Measurements from ENCODE around the gene DLG2.
"Not testable (repeated sequence)": the region's sequence is repeated elsewhere in the genome, so short reads cannot be mapped to it uniquely, and the experiment has no call there.

DLG2 gene

DNA sequence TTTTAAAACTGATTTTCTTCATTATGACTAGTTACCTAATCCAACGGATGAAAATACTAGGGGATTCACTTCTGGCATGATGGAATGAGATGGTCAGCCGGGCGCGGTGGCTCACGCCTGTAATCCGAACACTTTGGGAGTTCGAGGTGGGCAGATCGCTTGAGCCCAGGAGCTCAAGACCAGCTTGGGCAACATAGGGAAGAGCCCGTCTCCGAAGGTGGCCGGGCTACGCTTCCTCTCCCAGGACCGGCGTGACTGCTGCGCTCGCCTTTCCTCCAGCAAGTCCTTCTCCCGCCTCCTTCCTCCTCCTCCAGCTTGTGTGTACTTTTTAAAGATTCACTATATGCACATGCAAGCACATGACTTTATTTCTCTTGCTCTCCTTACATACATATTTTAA lies 1835.6 kb downstream of the DLG2 start:
- no peak for DNase-seq (ENCODE audit: low read depth in 2 of 2)

DNA sequence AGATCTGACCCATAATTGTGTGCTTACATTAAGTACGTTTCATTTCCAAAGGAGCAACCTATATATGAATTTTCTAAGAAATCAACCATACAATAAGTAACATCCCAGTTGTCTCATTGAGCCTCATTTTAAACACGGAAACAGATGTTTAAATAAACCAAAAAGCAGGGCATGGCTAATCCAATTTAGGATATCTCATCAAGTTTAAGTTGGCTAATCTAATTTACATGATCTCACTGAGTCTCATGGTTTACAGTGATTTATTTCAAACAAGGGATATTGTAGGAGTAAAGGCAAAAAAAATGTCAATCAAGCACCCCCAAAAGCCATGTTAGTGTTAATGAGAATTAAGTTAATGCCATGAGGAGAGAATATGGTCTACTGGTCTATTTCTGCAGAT lies 1841.2 kb downstream of the DLG2 start:
- DNase-seq (ENCODE audit: low read depth in 2 of 2) = no peak

DNA sequence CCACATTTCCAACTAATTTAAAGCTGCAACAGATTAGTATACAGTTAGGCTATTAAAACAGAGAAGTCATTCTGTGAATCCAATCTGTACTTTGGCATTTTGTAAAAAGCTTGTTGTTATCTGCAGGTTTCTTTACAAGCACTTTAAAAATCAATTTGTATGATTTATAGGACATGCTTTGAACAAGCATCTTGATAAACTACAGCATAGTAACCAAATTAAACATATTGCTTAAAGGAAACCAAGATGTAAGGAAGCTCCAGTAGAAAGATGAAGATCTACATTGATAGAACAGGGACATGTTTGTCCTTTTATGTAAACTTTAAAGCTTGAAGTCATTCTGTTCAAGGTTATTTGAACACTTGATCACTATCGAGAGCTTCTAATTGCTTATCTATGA lies 1842.7 kb downstream of the DLG2 start:
- no peak for DNase-seq (ENCODE audit: low read depth in 2 of 2)

DNA sequence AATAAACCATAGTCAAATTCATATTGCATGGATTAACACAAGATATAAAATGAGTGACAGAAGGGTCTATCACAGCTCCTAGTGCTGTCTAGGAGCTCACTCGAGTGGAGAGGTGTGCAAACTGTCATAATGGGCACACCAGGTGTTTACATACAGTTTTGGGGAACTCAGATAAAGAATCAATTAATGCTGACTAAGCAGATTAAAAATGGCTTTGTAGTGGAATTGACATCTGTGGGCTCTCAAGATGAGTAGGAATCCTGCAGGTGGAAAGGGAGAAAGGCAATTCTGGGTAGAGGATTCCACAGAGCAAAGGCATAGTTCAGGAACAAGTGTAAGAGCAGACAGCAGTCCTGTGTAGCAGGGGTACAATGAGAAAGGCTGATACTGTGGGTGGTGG lies 1844.8 kb downstream of the DLG2 start:
- DNase-seq (ENCODE audit: low read depth in 2 of 2) = no peak

DNA sequence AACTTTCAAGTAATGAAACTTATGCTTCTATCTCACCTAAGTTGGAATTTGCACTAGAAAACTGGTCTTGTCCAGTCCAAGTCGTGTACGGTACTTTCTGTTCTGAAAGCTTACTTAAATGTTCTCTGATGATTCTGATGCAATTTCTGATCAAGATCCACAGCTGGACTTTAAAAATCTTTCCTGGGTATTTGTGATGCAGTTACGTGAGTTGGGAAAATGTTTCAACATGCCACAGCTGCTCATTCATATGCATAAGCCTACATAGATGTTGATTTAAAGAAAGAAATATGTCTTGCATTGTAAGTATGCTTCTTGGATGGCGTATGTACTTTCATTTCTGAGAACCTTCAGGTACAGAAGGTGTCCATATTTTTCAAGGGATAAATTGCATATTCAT lies 1847.3 kb downstream of the DLG2 start:
- no peak for DNase-seq (ENCODE audit: low read depth in 2 of 2)

DNA sequence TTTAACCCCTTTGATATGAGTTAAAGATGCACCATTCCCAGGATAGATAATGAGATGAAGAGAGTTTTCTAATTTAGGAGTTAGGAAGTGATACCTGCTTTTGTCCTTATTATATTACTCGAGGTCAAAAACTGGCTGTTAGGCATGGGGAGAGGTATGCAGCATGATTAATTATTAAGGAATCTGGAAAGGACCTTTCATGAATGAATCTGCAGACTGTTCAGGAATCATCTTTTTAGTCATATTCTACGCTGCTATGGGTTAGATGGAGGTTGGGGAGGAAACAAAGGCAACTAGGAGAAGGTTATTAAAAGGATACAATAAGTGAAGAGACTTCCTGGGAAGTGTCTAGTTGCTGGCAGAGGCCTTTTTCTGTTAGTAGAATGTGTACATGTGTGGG lies 1848.5 kb downstream of the DLG2 start:
- DNase-seq (ENCODE audit: low read depth in 2 of 2) = no peak

DNA sequence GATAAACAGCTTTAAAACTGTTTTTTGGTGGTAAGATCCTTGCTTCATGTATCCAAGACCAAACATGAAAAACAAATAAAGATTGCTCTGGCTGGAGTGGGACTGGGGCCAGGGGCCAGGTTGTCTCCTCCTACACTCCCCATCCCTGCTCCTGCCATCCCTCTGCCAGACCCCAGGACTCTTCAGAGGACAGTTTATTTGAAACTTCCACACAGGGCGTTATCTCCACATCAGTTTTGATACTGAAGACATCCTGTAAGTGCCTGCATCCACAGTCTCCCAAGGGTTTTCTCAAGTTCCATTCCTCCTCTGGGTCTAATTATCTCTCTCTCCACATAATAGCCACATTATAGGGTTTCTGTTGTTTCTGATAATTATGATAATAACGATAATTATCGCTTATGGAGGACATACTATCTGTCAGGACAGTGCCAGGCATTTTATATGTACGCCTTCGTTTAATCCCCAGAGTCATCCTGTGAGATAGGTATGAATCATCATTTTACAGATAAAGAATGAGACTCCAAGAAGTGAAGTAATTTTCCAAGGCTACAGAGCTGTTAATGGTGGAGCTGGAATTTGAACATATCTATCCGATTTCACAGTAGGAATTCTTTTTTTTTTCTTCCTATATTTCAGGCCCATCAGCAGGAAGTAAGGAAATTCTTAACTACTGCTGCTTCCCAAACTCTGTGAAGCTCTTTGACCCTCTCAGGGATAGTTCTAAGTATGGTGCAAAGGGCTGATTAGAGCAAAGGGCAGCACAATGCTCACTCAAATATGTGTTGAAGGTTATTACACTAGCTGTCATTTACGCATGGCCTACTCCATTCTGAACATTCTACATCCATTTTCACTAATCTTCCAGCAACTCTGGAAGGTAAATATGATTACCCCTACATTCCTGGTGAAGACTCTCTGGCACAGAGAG lies 1852.9 kb downstream of the DLG2 start:
- no peak for DNase-seq (ENCODE audit: low read depth in 2 of 2)

DNA sequence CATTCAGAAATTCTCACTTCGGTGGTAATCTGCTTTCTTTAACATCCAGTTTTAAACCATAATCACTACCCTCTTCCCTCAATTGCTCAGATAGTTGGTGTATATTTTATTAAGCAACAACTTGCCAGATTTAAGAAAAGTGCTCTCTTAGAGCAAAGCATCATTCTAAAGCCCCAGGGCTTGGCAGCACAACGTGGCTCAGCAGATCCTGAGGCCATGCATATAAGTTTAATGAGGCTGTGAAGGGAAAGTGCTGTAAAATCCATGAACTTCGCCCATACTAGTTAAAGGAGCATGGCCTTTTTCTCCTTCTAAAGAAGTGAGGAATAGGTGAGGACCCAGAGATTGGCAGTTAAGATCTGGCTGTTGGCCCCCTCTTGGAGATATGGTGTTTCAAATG lies 1858.7 kb downstream of the DLG2 start:
- DNase-seq (ENCODE audit: low read depth in 2 of 2) = no peak

DNA sequence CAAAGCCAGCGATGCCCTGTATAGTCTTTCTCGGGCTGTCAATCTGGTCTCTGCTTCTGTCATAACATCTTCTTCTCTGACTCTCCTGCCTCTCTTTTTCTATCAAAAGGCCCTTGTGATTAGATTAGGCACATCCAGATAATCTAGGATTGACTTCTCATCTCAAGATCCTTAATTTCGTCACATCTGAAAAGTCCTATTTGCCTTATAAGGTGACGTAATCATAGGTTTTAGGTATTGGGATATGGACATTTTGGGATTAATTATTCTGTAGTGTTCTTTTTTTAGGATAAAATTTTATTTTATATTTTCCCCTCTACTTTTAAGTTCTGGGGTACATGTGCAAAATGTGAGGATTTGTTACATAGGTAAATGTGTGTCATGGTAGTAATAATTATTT lies 1860.2 kb downstream of the DLG2 start:
- DNase-seq (ENCODE audit: low read depth in 2 of 2) = no peak

DNA sequence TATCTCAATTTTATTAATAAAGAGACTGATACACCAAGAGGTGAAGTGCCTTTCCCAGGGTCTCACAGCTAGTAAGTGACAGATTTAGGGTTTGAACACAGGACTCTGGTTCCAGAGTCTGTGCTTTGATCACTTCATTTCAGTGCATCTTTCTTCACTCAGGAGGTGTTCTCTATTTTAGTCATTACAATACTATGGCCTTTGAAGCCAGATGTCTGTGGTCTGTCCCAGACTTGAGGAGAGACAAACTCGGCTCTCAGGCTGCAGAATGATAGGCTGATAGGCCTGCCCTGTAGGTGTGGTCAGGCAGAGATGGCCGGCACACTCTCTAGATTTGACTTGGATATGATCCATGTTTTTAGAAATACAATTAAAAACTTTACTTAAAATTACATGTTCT lies 1862.5 kb downstream of the DLG2 start:
- DNase-seq (ENCODE audit: low read depth in 2 of 2) = no peak

DNA sequence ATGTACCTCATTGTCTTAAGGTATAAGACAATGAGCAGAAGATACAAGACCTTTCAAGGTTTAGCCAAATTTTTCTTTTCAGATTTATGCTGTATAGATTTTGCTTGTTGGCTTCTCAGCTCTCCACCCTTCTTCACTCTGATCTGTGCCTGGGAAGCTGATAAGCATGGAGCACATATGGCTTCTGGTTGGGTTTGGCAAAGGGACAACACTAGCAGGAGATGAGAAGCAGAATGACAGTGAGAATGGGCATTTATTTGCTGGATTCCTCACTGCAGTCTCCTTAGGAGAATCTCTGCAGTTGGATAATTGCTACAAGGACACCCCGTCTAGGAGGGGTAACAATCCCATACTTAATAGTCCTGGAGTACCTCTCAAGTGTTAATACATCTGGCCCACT lies 1866.2 kb downstream of the DLG2 start:
- no peak for DNase-seq (ENCODE audit: low read depth in 2 of 2)

DNA sequence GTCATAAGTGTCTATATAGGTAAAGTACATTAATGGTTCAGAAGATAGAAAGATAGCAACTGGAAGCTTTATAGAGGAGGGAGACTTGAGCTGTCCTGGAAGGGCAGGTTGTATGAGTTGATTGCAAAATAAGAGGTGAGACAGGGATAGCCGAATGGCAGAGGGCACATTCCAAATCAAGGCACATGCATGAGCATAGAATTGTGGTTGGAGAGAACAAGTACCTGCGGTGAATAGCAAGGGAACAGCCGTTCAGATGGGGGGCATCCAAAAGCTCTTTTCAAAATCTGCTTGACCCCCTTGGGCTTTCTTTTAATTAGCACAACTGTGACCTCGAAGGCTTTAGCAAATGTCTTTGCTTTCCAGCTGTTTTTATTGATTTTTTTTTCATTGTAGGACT lies 1868.0 kb downstream of the DLG2 start:
- no peak for DNase-seq (ENCODE audit: low read depth in 2 of 2)

DNA sequence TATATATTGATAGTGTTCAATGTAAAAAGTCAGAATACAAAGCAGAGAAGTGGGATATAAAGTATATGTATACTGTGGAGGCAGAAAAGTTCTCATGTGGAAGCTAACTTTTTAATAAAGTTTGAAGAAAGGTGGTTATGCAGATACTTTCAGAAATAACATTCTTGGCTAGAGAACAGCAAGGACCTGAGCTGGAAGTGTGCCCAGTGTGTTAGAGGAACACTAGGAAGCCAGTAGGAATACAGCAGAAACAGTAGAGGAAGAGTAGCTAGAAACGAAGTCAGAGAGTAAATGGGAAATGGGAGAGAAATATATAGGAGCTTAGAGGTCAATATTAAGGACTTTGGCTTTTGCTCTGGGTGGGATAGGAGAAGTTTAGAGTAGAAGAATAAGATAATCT lies 1876.1 kb downstream of the DLG2 start:
- no peak for DNase-seq (ENCODE audit: low read depth in 2 of 2)

DNA sequence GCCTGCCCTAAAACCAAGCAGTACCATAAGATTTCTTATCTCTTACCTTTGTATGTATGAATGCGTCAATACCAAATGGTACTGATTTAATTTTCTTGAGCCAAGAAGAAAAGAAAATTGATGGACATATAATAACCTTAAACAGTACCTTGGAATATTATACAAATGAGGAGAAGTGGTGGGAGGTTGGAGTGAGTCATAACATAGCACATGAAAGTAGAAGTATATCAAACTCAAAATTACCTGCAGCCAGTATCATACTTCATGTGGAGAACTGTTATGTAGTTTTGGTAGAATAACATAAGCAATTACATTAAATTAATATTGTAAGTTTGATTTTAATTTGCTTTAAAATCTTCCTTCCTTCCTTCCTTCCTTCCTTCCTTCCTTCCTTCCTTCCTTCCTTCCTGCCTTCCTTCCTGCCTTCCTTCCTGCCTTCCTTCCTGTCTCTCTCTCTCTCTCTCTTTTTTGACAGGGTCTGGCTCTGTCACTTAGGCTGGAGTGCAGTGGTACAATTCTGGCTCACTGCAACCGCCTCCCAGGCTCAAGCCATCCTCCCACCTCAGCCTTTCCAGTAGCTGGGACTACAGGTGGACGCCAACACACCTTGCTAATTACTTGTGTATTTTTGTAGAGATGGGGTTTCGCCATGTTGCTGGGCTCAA lies 1880.1 kb downstream of the DLG2 start:
- no peak for DNase-seq (ENCODE audit: low read depth in 2 of 2)

DNA sequence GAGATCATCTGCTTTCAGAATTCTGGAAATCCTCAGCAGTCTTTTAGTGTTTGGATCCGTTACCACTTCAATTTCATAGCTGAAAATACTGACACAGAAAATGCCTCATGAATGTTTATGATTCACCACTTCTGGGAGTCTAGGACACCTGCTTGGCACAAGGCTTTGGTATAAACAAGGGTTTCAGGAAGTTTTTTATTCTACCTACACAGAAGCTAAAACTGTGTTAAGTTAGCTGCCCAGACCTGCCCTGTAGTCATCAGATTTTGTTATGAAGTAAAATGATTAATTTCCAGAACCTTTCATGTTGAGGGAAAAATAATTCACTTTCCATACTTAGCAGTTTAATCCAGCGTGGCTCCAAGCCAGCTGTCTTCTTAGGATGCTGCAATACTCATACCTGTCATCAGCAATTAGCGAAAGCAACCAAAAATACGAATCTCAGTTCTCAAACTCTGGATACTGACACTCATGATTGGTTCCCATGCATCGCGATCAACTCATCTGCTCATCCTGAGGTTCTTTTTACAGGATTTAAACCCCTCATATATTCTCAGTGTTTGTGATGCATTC lies 1882.4 kb downstream of the DLG2 start:
- DNase-seq (ENCODE audit: low read depth in 2 of 2) = no peak

DNA sequence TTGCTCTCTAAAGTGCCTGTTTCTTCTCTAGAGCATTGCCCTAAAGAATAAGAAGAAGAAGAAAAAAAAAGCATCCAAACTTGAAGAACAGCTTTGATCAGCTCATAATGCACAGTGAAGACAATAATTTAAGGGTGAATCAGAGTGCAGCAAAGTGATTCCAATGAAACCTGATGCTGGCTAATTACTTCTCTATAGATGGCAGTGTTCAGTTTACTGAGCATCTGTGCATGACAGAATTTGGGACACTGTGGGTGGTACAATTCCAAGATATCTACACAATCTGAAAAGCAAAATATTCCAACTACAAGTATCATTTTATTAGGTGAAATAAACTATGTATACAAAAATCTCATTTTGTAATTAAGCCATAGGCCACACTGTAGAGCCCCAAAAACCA lies 1890.5 kb downstream of the DLG2 start:
- DNase-seq (ENCODE audit: low read depth in 2 of 2) = no peak

DNA sequence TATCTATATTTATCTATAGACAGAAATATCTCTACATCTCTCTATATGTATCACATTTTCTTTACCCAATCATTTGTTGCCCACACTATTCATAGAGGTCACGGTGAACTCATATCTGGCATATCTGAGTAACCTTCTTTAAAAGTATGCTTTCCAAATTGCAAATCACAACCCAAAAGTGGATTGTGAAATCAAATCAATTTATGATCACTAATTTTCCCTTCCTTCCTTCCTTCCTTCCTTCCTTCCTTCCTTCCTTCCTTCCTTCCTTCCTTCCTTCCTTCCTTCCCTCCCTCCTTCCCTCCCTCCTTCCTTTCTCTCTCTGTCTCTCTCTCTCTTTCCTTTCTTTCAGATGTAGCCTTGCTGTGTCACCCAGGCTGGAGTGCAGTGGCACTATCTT lies 1893.0 kb downstream of the DLG2 start:
- DNase-seq (ENCODE audit: low read depth in 2 of 2) = no peak

DNA sequence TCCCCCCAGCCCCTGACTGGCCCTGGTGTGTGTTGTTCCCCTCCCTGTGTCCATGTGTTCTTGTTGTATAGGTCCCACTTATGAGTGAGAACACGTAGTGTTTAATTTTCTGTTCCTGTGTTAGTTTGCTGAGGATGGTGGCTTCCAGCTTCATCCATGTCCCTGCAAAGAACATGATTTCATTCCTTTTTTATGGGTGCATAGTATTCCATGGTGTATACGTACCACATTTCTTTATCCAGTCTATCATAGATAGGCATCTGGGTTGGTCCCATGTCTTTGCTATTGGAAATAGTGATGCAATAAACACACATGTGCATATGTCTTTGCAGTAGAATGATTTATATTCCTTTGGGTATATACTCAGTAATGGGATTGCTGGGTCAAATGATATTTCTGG lies 1895.9 kb downstream of the DLG2 start:
- not testable (repeated sequence) for DNase-seq (ENCODE audit: low read depth in 2 of 2)

DNA sequence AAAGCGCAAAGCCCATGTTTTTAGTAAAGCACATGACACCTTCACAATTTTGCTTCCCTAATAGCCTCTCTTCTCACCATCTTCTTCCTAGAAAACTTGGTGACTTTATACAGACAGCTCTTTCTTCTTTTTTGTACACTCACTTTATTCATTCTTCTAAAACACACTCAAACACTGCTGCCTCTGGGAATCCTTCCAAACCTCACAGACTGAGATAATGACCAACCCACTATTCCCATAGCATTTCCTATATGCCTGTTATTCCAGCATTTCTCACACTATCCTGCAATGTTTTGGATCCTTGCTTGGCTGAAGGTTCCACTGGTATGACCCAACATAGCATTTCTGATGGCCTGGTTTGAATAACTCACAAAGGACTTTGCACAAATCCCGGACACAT lies 1898.9 kb downstream of the DLG2 start:
- no peak for DNase-seq (ENCODE audit: low read depth in 2 of 2)

DNA sequence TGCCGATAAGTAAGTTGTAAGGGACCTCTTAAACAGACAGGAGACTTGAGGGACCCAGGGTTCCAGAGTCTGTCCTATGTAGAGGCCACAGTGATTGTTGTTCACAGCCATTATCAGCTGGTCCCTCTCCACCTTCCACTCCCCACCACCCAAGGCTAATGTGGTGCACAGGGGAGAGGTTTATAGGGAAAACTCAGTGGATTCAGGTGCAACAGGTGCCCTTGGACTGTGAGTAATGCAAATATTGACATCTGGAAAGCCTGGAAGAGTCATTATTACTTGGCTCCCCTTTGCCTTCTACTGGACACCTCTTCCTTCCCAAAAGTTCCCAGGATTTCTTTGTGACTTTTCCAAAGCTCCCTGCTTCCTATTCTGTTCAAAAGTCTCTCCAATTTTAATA lies 1899.9 kb downstream of the DLG2 start:
- no peak for DNase-seq (ENCODE audit: low read depth in 2 of 2)

DNA sequence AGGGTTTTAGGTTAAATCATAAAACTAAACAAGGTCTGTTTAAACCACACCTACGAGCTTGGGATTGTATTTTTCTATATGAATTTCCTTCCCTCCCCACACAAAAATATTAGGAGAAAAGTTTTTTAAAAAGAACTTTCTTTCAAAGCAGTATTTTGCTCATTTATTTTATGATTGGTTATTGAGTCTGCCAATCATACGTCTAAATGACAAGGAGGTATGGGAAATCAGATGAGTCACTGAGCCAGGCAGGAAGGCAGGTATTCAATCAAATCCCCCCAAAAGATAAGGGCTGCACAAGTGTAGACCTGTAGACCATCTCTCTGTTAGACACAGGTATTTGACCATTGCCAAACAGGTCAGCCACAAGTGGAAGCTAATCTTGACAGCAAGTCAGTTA lies 1900.8 kb downstream of the DLG2 start:
- no peak for DNase-seq (ENCODE audit: low read depth in 2 of 2)

DNA sequence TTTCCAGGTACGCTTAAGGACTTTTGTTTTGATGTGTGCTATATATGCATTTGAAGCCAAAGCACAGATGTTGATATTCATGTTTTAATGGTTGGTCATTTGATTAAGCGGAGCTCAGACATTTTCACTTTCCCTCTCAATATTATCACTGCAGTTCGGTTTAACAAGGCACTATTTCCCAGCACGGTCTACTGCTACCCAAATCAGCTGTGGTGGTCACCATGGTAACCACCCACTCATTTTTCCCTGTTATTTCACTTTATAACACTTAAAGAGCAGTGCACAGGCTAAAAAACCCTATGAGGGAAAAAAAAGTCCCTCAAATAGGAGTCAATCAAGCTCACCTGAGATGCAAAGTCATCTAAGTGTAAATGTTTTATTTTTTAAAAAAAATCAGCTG lies 1901.4 kb downstream of the DLG2 start:
- no peak for DNase-seq (ENCODE audit: low read depth in 2 of 2)

DNA sequence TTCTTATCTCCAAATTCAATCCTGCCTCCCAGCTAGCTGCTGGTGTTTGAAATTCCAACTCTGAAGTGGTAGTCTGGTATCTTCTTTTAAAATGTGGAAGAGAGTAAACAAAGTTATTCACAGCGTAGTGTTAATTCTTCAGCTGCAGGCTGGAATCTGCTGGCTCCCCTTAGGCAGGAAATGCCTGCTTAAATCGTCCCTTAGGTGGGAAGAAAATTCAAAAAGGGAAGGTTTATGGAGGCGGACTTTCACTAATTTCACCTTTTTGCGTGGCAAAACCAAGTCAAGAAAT lies 1901.9 kb downstream of the DLG2 start:
- DNase-seq (ENCODE audit: low read depth in 2 of 2) = no peak
